HL-60 (cell line): Measurements from ENCODE around the gene OCEL1.

ENCODE experiments used
- CTCF ChIP-seq: IDR thresholded peaks from one replicate; pipeline ENCODE4 v1.5.1; 2011; ENCODE audit warnings: low read length, control low read depth, inconsistent platforms; ENCODE audit not compliant: insufficient read depth
- GABPA ChIP-seq: IDR thresholded peaks from 2 replicates; pipeline ENCODE4 v1.6.1; 2012; ENCODE audit warnings: low read depth

GRCh38 chr19:17202713-17203112, 23.3 kb upstream of the OCEL1 start:
- TF ChIP-seq CTCF (no peak), GABPA (no peak)
